Chondrocyte (in vitro differentiated cells): Measurements from ENCODE around the gene OR10G7. TPM values are rescaled to one million over a fixed set of nuclear protein-coding genes. Genes with fewer than 3 reads are reported as not detected.
A peak's percentile ranks its signal among the peaks of the same experiment; 100 is the strongest.

Experiments
- DNase-seq: peaks from one replicate; pipeline ENCODE4 v3.0.0; 2021; ENCODE audit warnings: mixed read lengths, low spot score
- H3K27ac Mint-ChIP-seq: one replicate; pipeline ENCODE4 v1.8.0; 2021; ENCODE audit warnings: mild to moderate bottlenecking, moderate library complexity, mixed read lengths; ENCODE audit not compliant: unreplicated experiment
- H3K27me3 Mint-ChIP-seq: 2 replicates; pipeline ENCODE4 v1.8.0; 2021; ENCODE audit warnings: low read depth, mixed read lengths
- H3K36me3 Mint-ChIP-seq: 2 replicates; pipeline ENCODE4 v1.8.0; 2021; ENCODE audit warnings: low read depth, mixed read lengths
- H3K4me1 Mint-ChIP-seq: 2 replicates; pipeline ENCODE4 v1.8.0; 2021; ENCODE audit warnings: low read depth, mild to moderate bottlenecking, mixed read lengths
- H3K4me3 Mint-ChIP-seq: one replicate; pipeline ENCODE4 v1.8.0; 2021; ENCODE audit warnings: mild to moderate bottlenecking, moderate library complexity, mixed read lengths; ENCODE audit not compliant: unreplicated experiment
- H3K9me3 Mint-ChIP-seq: 2 replicates; pipeline ENCODE4 v1.8.0; 2021; ENCODE audit warnings: low read depth, mixed read lengths
- CTCF ChIP-seq: fragments of 200-600 bp; sonication (generic); IDR thresholded peaks from 2 replicates; pipeline ENCODE4 v1.5.0; 2021; ENCODE audit warnings: antibody characterized with exemption, mild to moderate bottlenecking, moderate library complexity
- total RNA-seq: library from RNA; stranded (reverse); gene quantifications from 3 replicates; pipeline ENCODE4 v1.2.1, GENCODE V29; 2021

OR10G7 gene
- total RNA-seq, 1 donor from 2014 or later, result not detected

- H3K4me3 Mint-ChIP-seq, result peak overlapping the region; percentile 25
- H3K36me3 Mint-ChIP-seq, result no peaks in the 10 kb centered on the region
- H3K27ac Mint-ChIP-seq, result no peak overlapping the region
- peak; percentile 71 for TF ChIP-seq CTCF
- no peak for DNase-seq
- peaks cover 9% of the 10 kb centered on the region for H3K4me1 Mint-ChIP-seq
- no peaks in the 10 kb centered on the region for H3K9me3 Mint-ChIP-seq
- H3K27me3 Mint-ChIP-seq, result peaks cover 55% of the 10 kb centered on the region
Observed at GRCh38 chr11:124069429-124070401, 28.6 kb upstream of the OR10G7 start.

GRCh38 chr11:124068601-124069110 is 27.5 kb upstream of the OR10G7 start:
- no peak for DNase-seq
- no peaks in the 10 kb centered on the region for H3K36me3 Mint-ChIP-seq
- no peaks in the 10 kb centered on the region for H3K9me3 Mint-ChIP-seq
- no peak overlapping the region for H3K27ac Mint-ChIP-seq
- H3K27me3 Mint-ChIP-seq, result peaks cover 56% of the 10 kb centered on the region
- H3K4me1 Mint-ChIP-seq, result peaks cover 9% of the 10 kb centered on the region
- H3K4me3 Mint-ChIP-seq, result no peak overlapping the region
- no peak for TF ChIP-seq CTCF

GRCh38 chr11:124052966-124053365 is 11.8 kb upstream of the OR10G7 start:
- Mint-ChIP-seq H3K9me3 (no peaks in the 10 kb centered on the region), H3K4me1 (no peaks in the 10 kb centered on the region), H3K27ac (no peak overlapping the region), H3K36me3 (no peaks in the 10 kb centered on the region), H3K27me3 (peaks cover 18% of the 10 kb centered on the region), H3K4me3 (no peak overlapping the region)
- DNase-seq, result no peak
- no peak for TF ChIP-seq CTCF

GRCh38 chr11:124050748-124051147 is 9.6 kb upstream of the OR10G7 start:
- no peaks in the 10 kb centered on the region for H3K9me3 Mint-ChIP-seq
- H3K4me3 Mint-ChIP-seq, result no peak overlapping the region
- no peaks in the 10 kb centered on the region for H3K4me1 Mint-ChIP-seq
- H3K27me3 Mint-ChIP-seq, result peaks cover 18% of the 10 kb centered on the region
- no peak overlapping the region for H3K27ac Mint-ChIP-seq
- no peak for TF ChIP-seq CTCF
- H3K36me3 Mint-ChIP-seq, result no peaks in the 10 kb centered on the region
- no peak for DNase-seq

- no peak overlapping the region for H3K27ac Mint-ChIP-seq
- H3K9me3 Mint-ChIP-seq, result no peaks in the 10 kb centered on the region
- H3K36me3 Mint-ChIP-seq, result no peaks in the 10 kb centered on the region
- no peak for TF ChIP-seq CTCF
- no peak overlapping the region for H3K4me3 Mint-ChIP-seq
- no peak for DNase-seq
- H3K4me1 Mint-ChIP-seq, result no peaks in the 10 kb centered on the region
- H3K27me3 Mint-ChIP-seq, result peaks cover 11% of the 10 kb centered on the region
Observed at GRCh38 chr11:124043420-124043819, 2.3 kb upstream of the OR10G7 start.
